Lower leg skin (tissue), 3 donors: ENCODE data around the gene NPRL2.

Source experiments
- CTCF ChIP-seq, 3 donors: fragments of 450-650 bp; IDR thresholded peaks; one replicate each; pipeline ENCODE4 v1.5.1; 2016; ENCODE audit warnings: antibody characterized with exemption in 3 of 3, mild to moderate bottlenecking in 3 of 3, moderate library complexity in 2 of 3
- POLR2A ChIP-seq, 2 donors: fragments of 450-650 bp; IDR thresholded peaks; one replicate each; pipeline ENCODE4 v1.6.1; 2016 to 2017; ENCODE audit warnings: antibody characterized with exemption in 2 of 2, mild to moderate bottlenecking in 1 of 2, moderate library complexity in 1 of 2

- no peak for TF ChIP-seq CTCF (IDR thresholded peaks at IDR 0.05)
- TF ChIP-seq POLR2A (IDR thresholded peaks at IDR 0.05): no peak
These were observed 16.1 kb downstream of the NPRL2 start for GRCh38 chr3:50334339-50335075.
